Stimulated activated CD8-positive, alpha-beta memory T cell treated with anti-CD3 and anti-CD28 coated beads, Interleukin-12 subunit alpha, Interleukin-12 subunit beta, amount 100 ng/mL, for 1 hour (primary cell): ENCODE results near the gene NEMP2.

Source experiments
- DNase-seq: peaks from one replicate; pipeline ENCODE4 v3.0.0-alpha.2; 2020; ENCODE audit warnings: low read depth

The NEMP2 gene

DNA sequence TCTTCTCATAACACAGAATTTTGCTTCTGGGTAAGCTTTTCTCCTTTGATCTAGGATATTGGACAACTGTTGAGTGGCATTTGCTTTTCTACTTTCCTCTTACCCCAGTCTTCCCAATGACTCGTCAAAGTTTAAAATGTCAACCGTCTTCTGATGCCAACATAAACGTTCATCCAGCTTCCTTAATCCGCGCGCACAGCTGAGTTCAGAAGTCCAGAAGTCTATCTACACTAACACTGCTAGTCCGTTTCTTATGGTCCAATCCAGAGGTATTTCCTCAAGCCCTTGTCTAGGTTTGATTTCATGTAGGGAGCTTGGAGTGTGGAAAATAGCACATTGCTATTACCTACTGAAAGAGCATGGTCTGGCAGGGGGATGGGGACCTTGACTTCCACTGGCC, 77.7 kb downstream of the NEMP2 start:
- DNase-seq: no peak

GRCh38 chr2:190455358-190456095, 79.0 kb downstream of the NEMP2 start:
- no peak for DNase-seq

- DNase-seq: no peak
These were observed 79.7 kb downstream of the NEMP2 start for GRCh38 chr2:190454795-190455194.
